GM21723 (cell line): Measurements from ENCODE around the gene TMIGD3.

Source experiments
- ATAC-seq: cut with Tn5 transposase; IDR thresholded peaks from one replicate; pipeline ENCODE4 v1.9.1; 2021; ENCODE audit warnings: mild to moderate bottlenecking, moderate library complexity; ENCODE audit not compliant: unreplicated experiment

Gene TMIGD3

DNA sequence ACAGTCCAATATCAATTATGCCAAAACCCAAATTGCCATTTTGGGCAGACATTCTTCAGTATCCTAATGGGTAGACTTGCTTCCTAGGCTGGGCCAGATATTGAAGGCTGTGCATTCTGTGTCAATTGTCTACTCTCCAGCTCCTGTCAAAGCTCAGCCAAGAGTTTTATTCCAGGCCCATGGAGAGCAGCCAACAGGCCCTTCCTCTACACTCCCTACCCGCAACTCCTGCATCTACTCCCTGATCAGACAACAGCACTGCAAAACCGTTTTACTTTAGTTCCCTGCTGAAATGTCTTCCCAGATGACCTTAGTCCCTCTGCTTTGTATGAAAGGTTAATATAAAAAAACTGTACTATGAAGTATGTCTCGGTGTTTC, 6.6 kb upstream of the TMIGD3 start:
- no peak for ATAC-seq

DNA sequence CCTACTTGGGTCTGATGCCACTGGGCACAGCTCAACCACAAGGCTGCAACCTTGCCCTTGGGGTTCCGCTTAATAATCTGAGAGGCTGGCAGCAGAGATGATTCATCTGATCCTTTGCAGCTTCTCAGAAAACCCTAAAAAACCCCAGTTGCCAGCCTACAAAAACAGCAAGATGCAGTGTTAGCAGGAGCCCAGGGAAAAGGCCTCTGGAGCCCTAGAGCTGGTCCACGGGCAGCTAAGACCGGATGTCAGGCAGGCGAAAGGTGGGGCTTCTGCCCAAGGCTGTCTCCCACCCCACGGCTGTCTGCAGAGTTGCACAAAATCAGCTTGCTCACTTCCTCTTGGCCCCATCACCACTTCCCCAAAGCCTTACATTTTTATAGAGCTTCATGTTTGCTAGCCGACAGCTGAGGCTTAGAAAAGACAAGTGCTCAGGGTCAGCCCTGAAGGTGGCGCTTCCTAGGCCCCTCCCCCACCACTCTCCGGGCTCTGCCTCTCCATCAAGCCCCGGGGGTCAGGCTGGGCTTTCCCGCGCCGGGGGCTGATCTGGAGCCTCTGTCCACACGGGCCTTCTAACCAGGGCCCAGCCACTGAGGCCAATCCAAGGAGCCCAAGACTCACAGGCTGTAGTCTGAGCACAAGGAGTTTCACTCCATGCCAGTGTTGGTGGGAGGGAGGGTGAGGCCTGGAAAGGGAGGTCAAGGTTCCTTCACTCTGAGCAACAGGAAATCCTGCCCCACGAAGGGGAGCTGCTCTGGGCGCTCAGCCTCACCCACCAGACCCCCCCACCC, 4.2 kb upstream of the TMIGD3 start:
- peak; percentile 47 for ATAC-seq

- no peak for ATAC-seq
Measured at GRCh38 chr1:111506561-111506960, 3.1 kb upstream of the TMIGD3 start.

- peak; percentile 63 for ATAC-seq
Measured at GRCh38 chr1:111505641-111506119, 2.2 kb upstream of the TMIGD3 start.

DNA sequence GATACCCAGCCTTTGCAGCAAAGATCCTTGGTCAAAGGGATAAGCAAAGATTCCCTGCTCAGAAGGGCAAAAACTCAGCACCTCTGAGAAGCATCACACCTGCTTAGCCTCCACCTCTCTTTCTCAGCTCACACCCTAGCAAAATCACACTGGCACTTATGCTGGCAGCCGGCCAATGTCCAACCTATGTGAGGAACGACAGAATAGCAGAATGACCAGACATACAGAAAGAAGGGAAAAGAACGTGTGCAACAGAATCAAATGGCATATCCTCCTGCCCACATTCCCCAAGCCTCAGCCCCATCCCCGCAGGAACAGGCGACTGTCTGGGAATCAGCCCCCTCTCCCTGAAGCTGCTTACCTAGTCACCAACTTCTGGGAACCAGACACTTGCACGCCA, 664 bp upstream of the TMIGD3 start:
- ATAC-seq, result no peak

DNA sequence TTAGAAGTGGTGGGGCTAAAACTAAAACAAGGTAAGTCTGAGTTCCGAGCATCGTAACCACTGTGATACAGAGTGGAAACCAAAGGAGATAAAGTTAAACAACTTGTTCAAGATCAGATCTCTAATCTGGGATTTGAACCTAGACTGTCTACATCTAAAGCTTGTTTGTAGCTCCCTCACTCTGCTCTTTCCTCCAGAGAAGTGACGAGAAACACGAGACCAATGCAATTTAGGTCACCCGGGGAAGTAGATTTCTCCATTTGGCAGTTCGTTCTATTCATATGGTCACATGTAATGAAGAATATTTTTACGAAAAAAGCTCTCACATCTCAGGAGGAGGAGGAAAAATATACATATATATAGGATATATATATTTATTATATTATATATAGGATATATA, 1.8 kb downstream of the TMIGD3 start:
- no peak for ATAC-seq

DNA sequence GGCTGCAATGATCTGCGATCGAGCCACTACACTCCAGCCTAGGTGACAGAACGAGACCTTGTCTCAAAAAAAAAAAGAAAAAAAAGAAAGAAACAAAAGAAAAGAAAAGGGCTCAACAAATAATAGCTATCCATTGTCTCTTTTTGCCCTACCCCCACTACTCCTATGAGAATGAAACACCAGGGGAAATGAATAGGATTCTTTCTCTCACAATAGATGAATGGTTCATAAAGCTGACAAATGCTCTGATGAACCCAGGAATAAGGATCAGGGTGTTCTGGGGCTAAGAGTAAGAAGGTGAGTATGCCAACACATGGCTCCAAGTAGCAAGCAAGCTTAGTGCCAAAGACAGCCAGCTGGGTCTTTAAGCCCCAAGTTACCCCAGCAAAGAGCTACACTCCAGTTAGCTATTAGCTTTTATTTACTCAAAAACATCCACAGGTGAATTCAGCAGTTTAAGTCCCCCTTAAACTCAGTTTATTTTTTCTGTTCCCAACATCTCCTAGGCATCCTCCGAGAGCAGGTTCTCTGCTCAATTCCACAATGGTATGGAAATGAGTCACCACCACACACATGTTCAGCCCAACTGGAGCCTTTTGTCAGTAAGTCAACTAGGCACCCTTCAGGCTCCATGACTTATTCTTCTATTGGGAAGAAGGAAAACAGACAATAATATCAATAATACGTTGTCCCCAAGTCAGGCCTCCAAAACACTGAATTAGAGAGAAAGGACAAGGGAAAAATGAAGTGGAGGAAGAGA, 4.2 kb downstream of the TMIGD3 start:
- no peak for ATAC-seq

DNA sequence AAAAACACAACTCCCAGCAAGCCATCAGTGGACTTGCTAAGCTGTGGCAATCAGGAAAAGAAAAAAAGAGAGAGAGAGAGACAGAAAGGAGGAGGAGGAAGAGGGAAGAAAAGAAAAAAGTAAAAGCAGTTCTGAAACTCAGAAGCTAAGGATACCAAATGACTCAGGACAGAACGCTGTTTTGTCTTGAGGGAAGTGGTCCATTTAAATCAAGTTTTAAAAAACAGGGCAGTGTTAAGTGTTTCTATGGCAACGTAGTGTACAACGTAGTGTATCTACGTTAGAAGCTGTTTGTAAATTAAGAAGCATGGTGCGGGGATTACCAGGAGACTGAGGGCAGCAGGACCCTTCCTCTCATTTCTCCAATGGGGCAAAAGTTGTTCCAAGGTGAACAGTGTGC, 5.8 kb downstream of the TMIGD3 start:
- no peak for ATAC-seq

- no peak for ATAC-seq
Measured at GRCh38 chr1:111496398-111496797, 7.0 kb downstream of the TMIGD3 start.

DNA sequence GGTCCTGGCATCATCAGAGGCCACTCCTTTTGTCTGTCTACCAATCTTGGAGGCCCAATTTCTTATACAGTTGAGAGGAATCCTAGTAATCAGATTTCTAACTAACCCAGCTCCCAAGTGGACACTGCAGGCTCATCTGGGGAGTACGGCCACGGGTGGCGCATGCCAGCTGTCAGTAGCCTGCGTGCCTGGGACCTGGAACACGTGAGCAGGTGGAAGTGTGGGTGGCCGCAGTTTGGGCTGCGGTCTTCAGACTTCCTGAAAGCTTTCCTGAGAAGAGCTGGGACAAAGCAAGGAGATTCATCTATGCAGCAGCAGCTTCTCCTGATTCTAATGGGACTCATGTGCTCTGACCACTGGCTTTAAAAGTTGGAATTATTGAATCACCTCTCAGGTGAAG, 12.4 kb downstream of the TMIGD3 start:
- ATAC-seq, result no peak

DNA sequence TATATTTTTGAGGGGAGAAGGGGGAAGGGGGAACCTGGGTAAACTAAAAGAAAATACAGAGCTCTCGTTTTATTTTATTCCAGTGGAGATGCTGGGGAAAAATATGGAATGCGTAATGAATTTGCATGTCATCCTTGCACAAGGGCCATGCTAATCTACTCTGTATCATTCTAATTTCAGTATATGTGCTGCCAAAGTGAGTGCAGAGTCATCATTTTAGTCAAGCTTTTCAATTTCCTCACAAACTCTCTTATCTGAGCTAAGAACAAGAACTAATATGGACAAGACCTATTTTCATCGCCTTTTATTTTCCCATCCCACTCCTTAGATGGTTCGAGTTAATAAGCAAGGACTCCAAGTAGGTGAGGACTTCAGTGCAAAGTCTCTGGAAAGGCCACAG, 13.2 kb downstream of the TMIGD3 start:
- ATAC-seq, result no peak

DNA sequence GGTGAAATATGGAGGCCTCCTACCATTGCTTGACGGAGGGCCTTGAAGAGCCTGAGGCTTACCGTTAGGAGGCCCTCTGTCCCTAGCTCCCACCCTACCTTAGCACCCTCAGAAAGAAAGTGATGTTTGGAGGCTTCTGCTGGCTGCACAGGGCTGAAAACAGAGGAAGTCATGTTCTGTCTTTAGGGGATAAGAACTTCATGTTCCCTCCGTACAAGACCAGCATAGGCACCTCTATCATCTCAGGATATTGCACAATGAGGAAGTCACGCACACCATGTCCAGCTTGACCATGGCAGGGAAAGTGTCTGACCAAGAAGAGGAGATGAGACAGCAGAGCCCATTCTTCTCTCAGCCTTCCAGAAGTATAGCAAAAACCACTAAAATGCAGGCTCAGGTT, 13.8 kb downstream of the TMIGD3 start:
- ATAC-seq, result no peak

GRCh38 chr1:111488669-111489068, 14.8 kb downstream of the TMIGD3 start:
- ATAC-seq, result no peak

- no peak for ATAC-seq
Measured at GRCh38 chr1:111487133-111487532, 16.3 kb downstream of the TMIGD3 start.

DNA sequence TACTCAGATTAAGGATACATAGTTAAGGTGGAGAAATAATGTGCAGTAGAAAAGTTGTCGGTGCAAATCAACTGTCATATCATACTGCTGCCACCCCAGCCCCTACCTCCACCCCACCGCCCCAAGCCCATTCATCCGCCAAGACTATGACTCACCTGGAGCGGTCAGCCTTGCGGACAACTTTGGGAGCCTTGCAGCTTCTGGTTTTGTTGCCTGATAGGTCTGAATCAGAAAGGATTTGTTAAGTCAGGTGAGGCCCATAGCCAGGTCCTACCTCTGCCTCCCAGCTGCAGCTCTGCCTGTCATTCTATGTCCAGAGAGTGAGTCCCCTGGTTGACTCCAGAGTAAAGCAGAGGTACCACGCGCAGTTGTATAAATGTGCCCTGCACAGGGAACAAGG, 17.0 kb downstream of the TMIGD3 start:
- ATAC-seq, result no peak

DNA sequence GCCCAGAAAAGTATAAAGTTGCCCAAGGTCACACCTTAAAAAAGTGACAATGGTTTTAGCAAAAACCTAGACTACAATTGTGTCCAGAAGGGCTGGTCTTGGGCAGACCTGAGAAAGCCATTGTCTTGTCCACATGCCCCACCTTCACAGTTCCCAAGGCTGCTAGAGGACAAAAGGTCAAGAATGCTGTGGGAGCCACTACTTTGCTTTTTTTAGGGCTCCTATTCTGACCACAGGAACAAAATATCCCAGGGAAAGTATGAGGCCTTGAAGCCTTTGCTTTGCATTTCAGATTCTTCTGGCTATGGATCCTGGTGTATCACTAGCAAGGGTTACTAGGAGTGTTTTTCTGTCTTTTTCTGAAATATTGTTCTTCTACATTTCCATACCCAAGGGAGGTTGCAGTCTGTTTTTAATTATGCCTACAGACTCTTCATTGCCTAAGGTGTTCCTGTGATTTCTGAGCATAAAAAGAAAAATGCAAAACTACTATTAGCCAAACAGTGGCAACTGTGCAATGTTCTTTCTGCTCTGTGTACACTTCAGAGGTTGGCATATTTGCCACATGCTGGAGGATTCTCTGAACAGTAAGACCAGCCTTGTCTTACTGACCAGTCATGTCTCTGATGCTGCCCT, 18.9 kb downstream of the TMIGD3 start:
- ATAC-seq, result no peak

DNA sequence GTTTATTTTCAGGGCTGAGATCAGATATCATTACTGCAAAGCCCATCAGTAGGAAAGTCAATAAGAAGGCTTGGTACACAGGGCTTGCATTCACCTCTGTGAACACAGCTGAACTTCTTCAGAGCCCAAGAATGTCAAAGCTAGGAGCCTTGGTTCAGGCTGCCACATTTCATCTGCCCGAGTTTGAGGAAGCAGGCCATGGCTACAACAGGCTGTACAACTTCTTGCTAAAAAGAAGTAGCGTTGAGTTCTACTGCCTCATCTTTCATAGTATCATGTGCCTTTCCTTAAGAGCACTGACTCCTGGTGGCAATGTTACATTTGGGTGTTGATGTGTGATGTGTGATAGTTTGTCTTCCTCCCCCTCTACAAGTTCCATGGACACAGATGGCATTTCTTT, 19.6 kb downstream of the TMIGD3 start:
- ATAC-seq, result no peak

- no peak for ATAC-seq
Measured at GRCh38 chr1:111483166-111483565, 20.3 kb downstream of the TMIGD3 start.

GRCh38 chr1:111481387-111482221, 21.8 kb downstream of the TMIGD3 start:
- ATAC-seq, result no peak

DNA sequence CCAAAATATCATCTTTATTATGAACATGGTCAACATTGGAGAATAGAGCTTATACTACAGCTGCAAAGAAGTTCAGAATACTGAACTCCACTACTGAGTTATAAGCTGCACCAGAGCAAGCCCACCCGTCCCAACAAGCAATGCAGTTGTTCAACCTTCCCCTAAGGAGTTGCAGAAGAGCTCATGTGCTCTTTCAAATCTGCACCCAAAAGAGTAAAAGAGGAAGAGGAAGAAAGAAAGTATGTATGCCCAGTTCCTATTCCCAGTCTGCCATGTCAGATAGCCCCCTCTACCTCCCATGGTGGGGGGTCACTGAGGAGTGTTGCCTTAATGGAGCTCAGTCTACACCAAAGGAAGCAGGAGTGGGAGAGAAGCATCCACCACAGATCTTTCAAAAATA, 22.8 kb downstream of the TMIGD3 start:
- no peak for ATAC-seq

GRCh38 chr1:111476761-111477309, 26.6 kb downstream of the TMIGD3 start:
- ATAC-seq, result peak; percentile 72
